ENCODE results near the gene CCER1.

CCER1 gene

GRCh38 chr12:90964616-90965015 is 9.6 kb upstream of the CCER1 start:
- Histone ChIP-seq H3K27me3 (ENCODE audit: insufficient read depth, poor library complexity, severe bottlenecking) (no peaks in the 10 kb centered on the region), H3K4me1 (ENCODE audit: insufficient read depth, poor library complexity, severe bottlenecking) (no peaks in the 10 kb centered on the region), H3K9me3 (ENCODE audit: severe bottlenecking) (no peaks in the 10 kb centered on the region), H3K27ac (ENCODE audit: poor library complexity, severe bottlenecking) (no peak overlapping the region), H3K36me3 (ENCODE audit: low read depth) (no peaks in the 10 kb centered on the region), H3K4me3 (ENCODE audit: severe bottlenecking) (no peak overlapping the region)
- ATAC-seq (ENCODE audit: low read depth), result no peak
- DNase-seq (ENCODE audit: low spot score), result no peak
- TF ChIP-seq CTCF (IDR thresholded peaks at IDR 0.05; ENCODE audit: poor library complexity, severe bottlenecking), result no peak

- Histone ChIP-seq H3K36me3 (ENCODE audit: low read depth) (no peaks in the 10 kb centered on the region), H3K27me3 (ENCODE audit: insufficient read depth, poor library complexity, severe bottlenecking) (no peaks in the 10 kb centered on the region), H3K4me3 (ENCODE audit: severe bottlenecking) (no peak overlapping the region), H3K27ac (ENCODE audit: poor library complexity, severe bottlenecking) (no peak overlapping the region), H3K4me1 (ENCODE audit: insufficient read depth, poor library complexity, severe bottlenecking) (no peaks in the 10 kb centered on the region), H3K9me3 (ENCODE audit: severe bottlenecking) (no peaks in the 10 kb centered on the region)
- DNase-seq (ENCODE audit: low spot score) (no peak), ATAC-seq (ENCODE audit: low read depth) (no peak)
- TF ChIP-seq CTCF (IDR thresholded peaks at IDR 0.05; ENCODE audit: poor library complexity, severe bottlenecking), result no peak
Measured at GRCh38 chr12:90963946-90964345, 9.0 kb upstream of the CCER1 start.

- ATAC-seq (ENCODE audit: low read depth), result no peak
- Histone ChIP-seq H3K4me3 (ENCODE audit: severe bottlenecking) (no peak overlapping the region), H3K36me3 (ENCODE audit: low read depth) (no peaks in the 10 kb centered on the region), H3K27ac (ENCODE audit: poor library complexity, severe bottlenecking) (no peak overlapping the region), H3K9me3 (ENCODE audit: severe bottlenecking) (no peaks in the 10 kb centered on the region), H3K27me3 (ENCODE audit: insufficient read depth, poor library complexity, severe bottlenecking) (no peaks in the 10 kb centered on the region), H3K4me1 (ENCODE audit: insufficient read depth, poor library complexity, severe bottlenecking) (no peaks in the 10 kb centered on the region)
- no peak for TF ChIP-seq CTCF (IDR thresholded peaks at IDR 0.05; ENCODE audit: poor library complexity, severe bottlenecking)
- no peak for DNase-seq (ENCODE audit: low spot score)
Measured at GRCh38 chr12:90961154-90961553, 6.2 kb upstream of the CCER1 start.

GRCh38 chr12:90959538-90960139 is 4.7 kb upstream of the CCER1 start:
- no peak for DNase-seq (ENCODE audit: low spot score)
- peak; percentile 86 for TF ChIP-seq CTCF (IDR thresholded peaks at IDR 0.05; ENCODE audit: poor library complexity, severe bottlenecking)
- ATAC-seq (ENCODE audit: low read depth), result no peak
- Histone ChIP-seq H3K27me3 (ENCODE audit: insufficient read depth, poor library complexity, severe bottlenecking) (no peaks in the 10 kb centered on the region), H3K27ac (ENCODE audit: poor library complexity, severe bottlenecking) (no peak overlapping the region), H3K4me1 (ENCODE audit: insufficient read depth, poor library complexity, severe bottlenecking) (no peaks in the 10 kb centered on the region), H3K4me3 (ENCODE audit: severe bottlenecking) (no peak overlapping the region), H3K36me3 (ENCODE audit: low read depth) (no peaks in the 10 kb centered on the region), H3K9me3 (ENCODE audit: severe bottlenecking) (no peaks in the 10 kb centered on the region)

- ATAC-seq (ENCODE audit: low read depth), result no peak
- DNase-seq (ENCODE audit: low spot score), result no peak
Measured at GRCh38 chr12:90959032-90959431, 4.1 kb upstream of the CCER1 start.

More at GRCh38 chr12:90959032-90959431, 4.1 kb upstream of the CCER1 start:
- H3K4me1 ChIP-seq (ENCODE audit: insufficient read depth, poor library complexity, severe bottlenecking), result no peaks in the 10 kb centered on the region
- H3K4me3 ChIP-seq (ENCODE audit: severe bottlenecking), result no peak overlapping the region
- no peaks in the 10 kb centered on the region for H3K36me3 ChIP-seq (ENCODE audit: low read depth)
- H3K9me3 ChIP-seq (ENCODE audit: severe bottlenecking), result no peaks in the 10 kb centered on the region
- no peak overlapping the region for H3K27ac ChIP-seq (ENCODE audit: poor library complexity, severe bottlenecking)
- no peak for TF ChIP-seq CTCF (IDR thresholded peaks at IDR 0.05; ENCODE audit: poor library complexity, severe bottlenecking)
- no peaks in the 10 kb centered on the region for H3K27me3 ChIP-seq (ENCODE audit: insufficient read depth, poor library complexity, severe bottlenecking)
